ENCODE results near the gene TLL1. TPM values are rescaled to one million over a fixed set of nuclear protein-coding genes. Genes with fewer than 3 reads are reported as not detected.

TLL1 gene
- total RNA-seq, 1 experiment from 2014 or later, result not detected

DNA sequence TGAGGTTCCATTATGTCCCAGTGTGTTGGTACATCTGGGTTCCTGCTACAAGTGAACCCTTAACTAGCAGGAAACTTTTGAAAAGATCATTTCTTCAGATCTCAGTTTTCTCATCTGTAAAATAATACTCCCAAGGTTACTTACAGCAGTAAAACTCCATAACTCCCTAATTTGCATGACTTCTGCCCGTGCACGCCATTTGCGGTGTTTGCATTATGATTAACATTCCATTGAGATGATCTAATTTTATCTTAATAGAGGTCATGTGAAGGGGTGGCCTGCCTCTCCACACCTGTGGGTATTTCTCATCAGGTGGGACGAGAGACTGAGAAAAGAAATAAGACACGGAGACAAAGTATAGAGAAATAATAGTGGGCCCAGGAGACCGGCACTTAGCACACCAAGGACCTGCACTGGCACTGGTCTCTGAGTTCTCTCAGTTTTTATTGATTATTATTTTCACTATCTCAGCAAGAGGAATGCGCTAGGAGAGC, 219.8 kb downstream of the TLL1 start:
- Mint-ChIP-seq H3K27ac (no peak overlapping the region), H3K4me1 (peaks cover 2 to 7% of the 10 kb centered on the region in 2 experiments), H3K9me3 (no peaks in the 10 kb centered on the region), H3K4me3 (no peak overlapping the region), H3K36me3 (ENCODE audit: insufficient read depth in 1 of 3, low read depth in 3 of 3) (no peaks in the 10 kb centered on the region), H3K27me3 (ENCODE audit: low read depth) (no peaks in the 10 kb centered on the region)
- no peak overlapping the region for H3K23ac ChIP-seq (ENCODE audit: insufficient read length, low read depth, low read length)
- no peak overlapping the region for H3T11ph ChIP-seq (ENCODE audit: low read length)
- no peak overlapping the region for H3K56ac ChIP-seq (ENCODE audit: insufficient read length, low read depth, low read length)
- H3K18ac ChIP-seq (ENCODE audit: insufficient read length, low read depth, low read length), result no peak overlapping the region
- no peak overlapping the region for H4K5ac ChIP-seq (ENCODE audit: insufficient read length, low read depth, low read length)
- H3K23me2 ChIP-seq (ENCODE audit: insufficient read length, low read depth, low read length, poor library complexity, severe bottlenecking), result no peaks in the 10 kb centered on the region
- H3K14ac ChIP-seq (ENCODE audit: insufficient read depth, low read length), result no peak overlapping the region
- H4K20me1 ChIP-seq (ENCODE audit: control insufficient read depth, insufficient read depth, insufficient read length), result no peaks in the 10 kb centered on the region
- no peak overlapping the region for H4K8ac ChIP-seq (replicated peaks; ENCODE audit: insufficient read length, low read depth, low read length)
- no peaks in the 10 kb centered on the region for H3K79me1 ChIP-seq (ENCODE audit: insufficient read depth, low read depth, low read length, poor library complexity, severe bottlenecking)
- H3K4me2 ChIP-seq (ENCODE audit: insufficient read depth, insufficient read length, low read length), result no peak overlapping the region
- no peaks in the 10 kb centered on the region for H3K4me1 ChIP-seq (ENCODE audit: insufficient read depth, low read length)
- TF ChIP-seq, protein P1, sequence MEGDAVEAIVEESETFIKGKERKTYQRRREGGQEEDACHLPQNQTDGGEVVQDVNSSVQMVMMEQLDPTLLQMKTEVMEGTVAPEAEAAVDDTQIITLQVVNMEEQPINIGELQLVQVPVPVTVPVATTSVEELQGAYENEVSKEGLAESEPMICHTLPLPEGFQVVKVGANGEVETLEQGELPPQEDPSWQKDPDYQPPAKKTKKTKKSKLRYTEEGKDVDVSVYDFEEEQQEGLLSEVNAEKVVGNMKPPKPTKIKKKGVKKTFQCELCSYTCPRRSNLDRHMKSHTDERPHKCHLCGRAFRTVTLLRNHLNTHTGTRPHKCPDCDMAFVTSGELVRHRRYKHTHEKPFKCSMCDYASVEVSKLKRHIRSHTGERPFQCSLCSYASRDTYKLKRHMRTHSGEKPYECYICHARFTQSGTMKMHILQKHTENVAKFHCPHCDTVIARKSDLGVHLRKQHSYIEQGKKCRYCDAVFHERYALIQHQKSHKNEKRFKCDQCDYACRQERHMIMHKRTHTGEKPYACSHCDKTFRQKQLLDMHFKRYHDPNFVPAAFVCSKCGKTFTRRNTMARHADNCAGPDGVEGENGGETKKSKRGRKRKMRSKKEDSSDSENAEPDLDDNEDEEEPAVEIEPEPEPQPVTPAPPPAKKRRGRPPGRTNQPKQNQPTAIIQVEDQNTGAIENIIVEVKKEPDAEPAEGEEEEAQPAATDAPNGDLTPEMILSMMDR (conservative IDR thresholded peaks at IDR 0.05), result no peak
- H2AK5ac ChIP-seq (ENCODE audit: insufficient read length, low read length), result no peak overlapping the region
- no peak overlapping the region for H2BK5ac ChIP-seq (ENCODE audit: insufficient read length, low read length)
- H3K4ac ChIP-seq (ENCODE audit: low read depth, low read length), result no peak overlapping the region
- H2AFZ ChIP-seq (ENCODE audit: low read length), result no peak overlapping the region
- H2BK120ac ChIP-seq (ENCODE audit: low read depth, low read length, poor library complexity, severe bottlenecking), result no peak overlapping the region
- H3K27ac ChIP-seq (ENCODE audit: insufficient read length, low read depth, low read length), result no peak overlapping the region
- H3K79me2 ChIP-seq (ENCODE audit: insufficient read depth, low read length), result no peaks in the 10 kb centered on the region
- H2BK20ac ChIP-seq (ENCODE audit: low read depth, low read length, poor library complexity, severe bottlenecking), result no peak overlapping the region
- H2BK15ac ChIP-seq (ENCODE audit: low read depth, low read length), result no peak overlapping the region
- no peak overlapping the region for H2BK12ac ChIP-seq (ENCODE audit: insufficient read length, low read depth, low read length)
- H3K9me3 ChIP-seq (ENCODE audit: control insufficient read depth, low read depth, low read length), result no peaks in the 10 kb centered on the region
- H4K91ac ChIP-seq (ENCODE audit: insufficient read length, low read depth, low read length), result no peak overlapping the region
- H3K27me3 ChIP-seq (ENCODE audit: insufficient read depth, low read length), result no peaks in the 10 kb centered on the region
- WGBS (ENCODE audit: extremely low coverage, insufficient read length, low lambda C conversion rate), result no CpG with 5 or more reads among the region's 7 CpGs
- no peak for DNase-seq
- H3K9ac ChIP-seq (ENCODE audit: extremely low read depth, insufficient read length, low read length), result no peak overlapping the region
